ENCODE measurements around the gene RASA3.

DNA sequence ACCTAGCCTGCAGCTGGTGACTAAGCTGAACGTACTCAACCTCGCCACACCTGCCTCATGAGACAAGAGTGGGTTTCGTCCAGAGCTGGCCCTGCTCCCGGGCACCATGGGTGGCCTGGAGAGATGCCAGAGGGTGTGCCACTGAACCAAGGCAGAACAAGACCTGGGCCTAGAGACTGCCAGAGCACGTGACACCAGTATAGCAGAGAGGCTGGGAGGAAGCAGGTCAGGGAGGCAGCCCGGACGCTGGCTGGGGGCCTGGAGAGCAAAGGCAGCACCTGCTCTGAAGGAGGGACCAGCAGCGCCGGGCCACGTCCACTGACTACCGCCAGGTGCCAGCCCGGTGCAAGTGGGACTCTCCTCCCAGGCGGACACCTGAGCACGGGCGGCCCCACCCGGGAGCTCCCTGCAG is 151.2 kb downstream of the RASA3 start:
- TF ChIP-seq, protein P1, sequence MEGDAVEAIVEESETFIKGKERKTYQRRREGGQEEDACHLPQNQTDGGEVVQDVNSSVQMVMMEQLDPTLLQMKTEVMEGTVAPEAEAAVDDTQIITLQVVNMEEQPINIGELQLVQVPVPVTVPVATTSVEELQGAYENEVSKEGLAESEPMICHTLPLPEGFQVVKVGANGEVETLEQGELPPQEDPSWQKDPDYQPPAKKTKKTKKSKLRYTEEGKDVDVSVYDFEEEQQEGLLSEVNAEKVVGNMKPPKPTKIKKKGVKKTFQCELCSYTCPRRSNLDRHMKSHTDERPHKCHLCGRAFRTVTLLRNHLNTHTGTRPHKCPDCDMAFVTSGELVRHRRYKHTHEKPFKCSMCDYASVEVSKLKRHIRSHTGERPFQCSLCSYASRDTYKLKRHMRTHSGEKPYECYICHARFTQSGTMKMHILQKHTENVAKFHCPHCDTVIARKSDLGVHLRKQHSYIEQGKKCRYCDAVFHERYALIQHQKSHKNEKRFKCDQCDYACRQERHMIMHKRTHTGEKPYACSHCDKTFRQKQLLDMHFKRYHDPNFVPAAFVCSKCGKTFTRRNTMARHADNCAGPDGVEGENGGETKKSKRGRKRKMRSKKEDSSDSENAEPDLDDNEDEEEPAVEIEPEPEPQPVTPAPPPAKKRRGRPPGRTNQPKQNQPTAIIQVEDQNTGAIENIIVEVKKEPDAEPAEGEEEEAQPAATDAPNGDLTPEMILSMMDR (conservative IDR thresholded peaks at IDR 0.05; ENCODE audit: low read depth, low read length), result no peak
- TF ChIP-seq POLR2A (IDR thresholded peaks at IDR 0.05; ENCODE audit: low read depth, low read length), result no peak

Data from IMR-90 (cell line).